CD4-positive, alpha-beta memory T cell (primary cell): ENCODE results near the gene TEDC1. TPM values are rescaled to one million over a fixed set of nuclear protein-coding genes. Genes with fewer than 3 reads are reported as not detected.
A peak's percentile ranks its signal among the peaks of the same experiment; 100 is the strongest.

Experiments used
- CTCF ChIA-PET: fragments of 350-600 bp; sonication (Branson Sonifier 250); formaldehyde crosslinking; loops from one replicate; lab custom pipeline; 2021; ENCODE audit warnings: inconsistent platforms; ENCODE audit not compliant: partially characterized antibody; lab: Charles Lee
- POLR2A ChIA-PET: fragments of 350-600 bp; sonication (Branson Sonifier 250); formaldehyde crosslinking; loops from one replicate; lab custom pipeline; 2021; ENCODE audit not compliant: partially characterized antibody; lab: Charles Lee
- DNase-seq, 5 donors: peaks; one replicate each; pipeline versions ENCODE4 v3.0.0 to v3.0.0-alpha.2; 2020 to 2022; ENCODE audit warnings: mixed read lengths in 1 of 5
- H3K27ac ChIP-seq: one replicate; pipeline ENCODE4 v1.7.0; 2013; ENCODE audit warnings: low read depth, low read length
- H3K27me3 ChIP-seq: 2 replicates; pipeline ENCODE4 v1.7.0; 2013; ENCODE audit warnings: mild to moderate bottlenecking, low read length, moderate library complexity; ENCODE audit not compliant: insufficient read depth
- H3K36me3 ChIP-seq: 2 replicates; pipeline ENCODE4 v1.7.0; 2013; ENCODE audit warnings: mild to moderate bottlenecking, low read length, moderate library complexity; ENCODE audit not compliant: insufficient read depth
- H3K4me1 ChIP-seq: 2 replicates; pipeline ENCODE4 v1.7.0; 2013; ENCODE audit warnings: mild to moderate bottlenecking, low read length, moderate library complexity; ENCODE audit not compliant: insufficient read depth
- H3K4me3 ChIP-seq, 2 donors: one replicate each; pipeline ENCODE4 v1.7.0; 2013; ENCODE audit warnings: low read length in 2 of 2, mild to moderate bottlenecking in 1 of 2
- H3K9me3 ChIP-seq, 2 donors: one replicate each; pipeline ENCODE4 v1.7.0; 2013; ENCODE audit warnings: low read length in 2 of 2, control low read depth in 1 of 2; ENCODE audit not compliant: control insufficient read depth in 1 of 2
- H3K27ac Mint-ChIP-seq, 7 donors: one replicate each; pipeline ENCODE4 v1.8.0; 2020 to 2021; ENCODE audit warnings: mixed read lengths in 7 of 7, mild to moderate bottlenecking in 6 of 7, inconsistent platforms in 3 of 7, moderate library complexity in 3 of 7
- H3K27me3 Mint-ChIP-seq, 2 donors: one replicate each; pipeline ENCODE4 v1.8.0; 2020 to 2021; ENCODE audit warnings: mixed read lengths in 2 of 2
- H3K36me3 Mint-ChIP-seq, 2 donors: one replicate each; pipeline ENCODE4 v1.8.0; 2020 to 2021; ENCODE audit warnings: mixed read lengths in 2 of 2, inconsistent platforms in 1 of 2, mild to moderate bottlenecking in 1 of 2
- H3K4me1 Mint-ChIP-seq, 4 donors: one replicate each; pipeline ENCODE4 v1.8.0; 2020 to 2021; ENCODE audit warnings: mixed read lengths in 4 of 4, mild to moderate bottlenecking in 1 of 4
- H3K4me3 Mint-ChIP-seq, 8 donors: one replicate each; pipeline ENCODE4 v1.8.0; 2020 to 2021; ENCODE audit warnings: mixed read lengths in 8 of 8, mild to moderate bottlenecking in 7 of 8, moderate library complexity in 6 of 8, inconsistent platforms in 3 of 8
- H3K9me3 Mint-ChIP-seq, 8 donors: one replicate each; pipeline ENCODE4 v1.8.0; 2020 to 2021; ENCODE audit warnings: mixed read lengths in 8 of 8, mild to moderate bottlenecking in 5 of 8, inconsistent platforms in 3 of 8, moderate library complexity in 1 of 8
- intact Hi-C: fragments of 100-400 bp; cut with micrococcal nuclease; formaldehyde crosslinking; loops from one replicate; pipeline ENCODE4 v1.15.1; 2023
- polyA plus RNA-seq, 2 donors: library from polyadenylated mRNA; unstranded; fragments of 300-500 nt; fragmentation: Illumina TruSeq; gene quantifications; one replicate each; pipeline ENCODE4 v1.2.3, GENCODE V29; 2021
- total RNA-seq, 2 experiments: library from RNA; stranded (reverse); gene quantifications; one replicate each; pipeline ENCODE4 v1.2.3, GENCODE V29; 2021

The TEDC1 gene
- total and polyA plus RNA-seq, 4 experiments from 2014 or later, result 10.2 to 30.2 (median 17.9) TPM

- Histone ChIP-seq H3K4me3 (peak overlapping the region in 1 of 2 donors; percentile 54), H3K27ac (no peak overlapping the region), H3K9me3 (no peaks in the 10 kb centered on the region), H3K27me3 (no peaks in the 10 kb centered on the region), H3K4me1 (peaks cover 29% of the 10 kb centered on the region), H3K36me3 (no peaks in the 10 kb centered on the region)
- CTCF ChIA-PET, result interaction anchor here (0.6 to 4.4 kb wide), 11 partner anchors 8 to 157 kb away, joined by 3 to 24 read pairs (median 4); no protein-coding TSS in a partner anchor
- Mint-ChIP-seq H3K27me3 (peaks cover under 1 to 2% of the 10 kb centered on the region in 2 donors), H3K4me1 (peaks cover 4 to 42% (median 19%) of the 10 kb centered on the region in 4 donors), H3K27ac (peak overlapping the region in 3 of 7 donors; percentile 43 to 83 (median 51)), H3K4me3 (peak overlapping the region; percentile 27 to 84 (median 66)), H3K9me3 (no peaks in the 10 kb centered on the region), H3K36me3 (no peaks in the 10 kb centered on the region)
- intact Hi-C loops, result loop anchor here (1.0 kb wide), 2 partner anchors 37 to 157 kb away; partner anchors contain the start of gene TEDC1
- peak; percentile 69 to 83 (median 78) for DNase-seq
- POLR2A ChIA-PET, result interaction anchor here (1.0 to 4.6 kb wide), 5 partner anchors 36 to 162 kb away, joined by 3 to 48 read pairs (median 6); partner anchors contain the start of gene TEDC1
Measured at GRCh38 chr14:105527826-105528585, 37.0 kb downstream of the TEDC1 start.

- Mint-ChIP-seq H3K36me3 (no peaks in the 10 kb centered on the region), H3K27ac (peak overlapping the region in 5 of 7 donors; percentile 65 to 78 (median 68)), H3K9me3 (no peaks in the 10 kb centered on the region), H3K27me3 (peaks cover 0 to 4% of the 10 kb centered on the region in 2 donors), H3K4me1 (peaks cover 4 to 43% (median 19%) of the 10 kb centered on the region in 4 donors), H3K4me3 (peak overlapping the region; percentile 69 to 88 (median 80))
- intact Hi-C loops, result loop anchor here (1.0 kb wide), 2 partner anchors 37 to 157 kb away; partner anchors contain the start of gene TEDC1
- DNase-seq, result peak in 1 of 5 donors; percentile 13
- Histone ChIP-seq H3K27me3 (no peaks in the 10 kb centered on the region), H3K9me3 (no peaks in the 10 kb centered on the region), H3K36me3 (no peaks in the 10 kb centered on the region), H3K4me1 (peaks cover 29% of the 10 kb centered on the region), H3K27ac (no peak overlapping the region), H3K4me3 (peak overlapping the region in 1 of 2 donors; percentile 52)
- POLR2A ChIA-PET, result interaction anchor here (1.0 to 4.6 kb wide), 5 partner anchors 37 to 162 kb away, joined by 3 to 48 read pairs (median 6); partner anchors contain the start of gene TEDC1
- CTCF ChIA-PET, result interaction anchor here (0.6 to 4.4 kb wide), 11 partner anchors 8 to 157 kb away, joined by 3 to 24 read pairs (median 4); no protein-coding TSS in a partner anchor
Measured at GRCh38 chr14:105528586-105529318, 37.7 kb downstream of the TEDC1 start.

GRCh38 chr14:105529319-105529568 lies 38.2 kb downstream of the TEDC1 start:
- H3K27me3 Mint-ChIP-seq, result peaks cover 0 to 4% of the 10 kb centered on the region in 2 donors
- no peaks in the 10 kb centered on the region for H3K9me3 Mint-ChIP-seq
- H3K27me3 ChIP-seq, result no peaks in the 10 kb centered on the region
- CTCF ChIA-PET, result interaction anchor here (1.6 to 4.4 kb wide), 4 partner anchors 9 to 158 kb away, joined by 4 to 24 read pairs (median 8); no protein-coding TSS in a partner anchor
- H3K27ac ChIP-seq, result no peak overlapping the region
- POLR2A ChIA-PET, result interaction anchor here (1.0 to 4.6 kb wide), 4 partner anchors 38 to 281 kb away, joined by 3 to 48 read pairs (median 14); partner anchors contain the start of genes BTBD6 and TEDC1
- H3K4me1 ChIP-seq, result peaks cover 29% of the 10 kb centered on the region
- peak overlapping the region; percentile 69 to 88 (median 80) for H3K4me3 Mint-ChIP-seq
- H3K36me3 ChIP-seq, result no peaks in the 10 kb centered on the region
- peak in 2 of 5 donors; percentile 20 to 21 for DNase-seq
- peak overlapping the region in 1 of 2 donors; percentile 52 for H3K4me3 ChIP-seq
- H3K27ac Mint-ChIP-seq, result peak overlapping the region in 3 of 7 donors; percentile 65 to 78 (median 76)
- no peaks in the 10 kb centered on the region for H3K36me3 Mint-ChIP-seq
- intact Hi-C loops, result no loop called here
- H3K9me3 ChIP-seq, result no peaks in the 10 kb centered on the region
- H3K4me1 Mint-ChIP-seq, result peaks cover 4 to 43% (median 19%) of the 10 kb centered on the region in 4 donors

- CTCF ChIA-PET, result interaction anchor here (1.6 to 4.4 kb wide), 3 partner anchors 9 to 158 kb away, joined by 7 to 24 read pairs (median 9); no protein-coding TSS in a partner anchor
- H3K4me1 Mint-ChIP-seq, result peaks cover 2 to 38% (median 19%) of the 10 kb centered on the region in 4 donors
- peak in 2 of 5 donors; percentile 33 to 44 for DNase-seq
- H3K27ac Mint-ChIP-seq, result peak overlapping the region in 5 of 7 donors; percentile 32 to 78 (median 65)
- peak overlapping the region; percentile 74 to 88 (median 80) for H3K4me3 Mint-ChIP-seq
- Histone ChIP-seq H3K9me3 (no peaks in the 10 kb centered on the region), H3K27ac (peak overlapping the region; percentile 21), H3K36me3 (no peaks in the 10 kb centered on the region), H3K27me3 (no peaks in the 10 kb centered on the region), H3K4me3 (peak overlapping the region in 1 of 2 donors; percentile 52), H3K4me1 (peaks cover 29% of the 10 kb centered on the region)
- H3K27me3 Mint-ChIP-seq, result peaks cover 0 to 4% of the 10 kb centered on the region in 2 donors
- no peaks in the 10 kb centered on the region for H3K36me3 Mint-ChIP-seq
- no peaks in the 10 kb centered on the region for H3K9me3 Mint-ChIP-seq
- intact Hi-C loops, result no loop called here
- POLR2A ChIA-PET, result interaction anchor here (1.0 to 4.6 kb wide), 4 partner anchors 38 to 281 kb away, joined by 3 to 48 read pairs (median 14); partner anchors contain the start of genes BTBD6 and TEDC1
Measured at GRCh38 chr14:105529569-105530284, 38.7 kb downstream of the TEDC1 start.

GRCh38 chr14:105530285-105531087 lies 39.4 kb downstream of the TEDC1 start:
- intact Hi-C loops, result no loop called here
- H3K27me3 Mint-ChIP-seq, result peaks cover 0 to 4% of the 10 kb centered on the region in 2 donors
- POLR2A ChIA-PET, result interaction anchor here (1.0 to 3.8 kb wide), 2 partner anchors 49 to 282 kb away, joined by 3 to 21 read pairs; partner anchors contain the start of gene BTBD6

More at GRCh38 chr14:105530285-105531087, 39.4 kb downstream of the TEDC1 start:
- Histone ChIP-seq H3K9me3 (no peaks in the 10 kb centered on the region), H3K36me3 (no peaks in the 10 kb centered on the region), H3K27ac (no peak overlapping the region), H3K4me3 (no peak overlapping the region), H3K27me3 (no peaks in the 10 kb centered on the region), H3K4me1 (peaks cover 29% of the 10 kb centered on the region)
- peaks cover 2 to 38% (median 19%) of the 10 kb centered on the region in 4 donors for H3K4me1 Mint-ChIP-seq
- H3K9me3 Mint-ChIP-seq, result no peaks in the 10 kb centered on the region
- CTCF ChIA-PET, result interaction anchor here (1.0 to 4.4 kb wide), 2 partner anchors 41 to 159 kb away, joined by 3 to 24 read pairs; no protein-coding TSS in a partner anchor
- H3K27ac Mint-ChIP-seq, result peak overlapping the region in 5 of 7 donors; percentile 7 to 77 (median 70)
- peak overlapping the region; percentile 60 to 74 (median 68) for H3K4me3 Mint-ChIP-seq
- no peaks in the 10 kb centered on the region for H3K36me3 Mint-ChIP-seq
- no peak for DNase-seq
